CD4-positive, alpha-beta T cell treated with Interferon alpha-2 for 1 hour (primary cell): ENCODE measurements around the gene ELMO1.
A peak's percentile ranks its signal among the peaks of the same experiment; 100 is the strongest.

Experiments used
- DNase-seq, 2 donors: peaks; one replicate each; pipeline ENCODE4 v3.0.0-alpha.2; 2020 to 2022

ELMO1 gene

GRCh38 chr7:37035631-37036030 lies 413.0 kb downstream of the ELMO1 start:
- DNase-seq = no peak

- no peak for DNase-seq
Observed at GRCh38 chr7:37033141-37033540, 415.5 kb downstream of the ELMO1 start.

GRCh38 chr7:37032258-37032601 lies 416.4 kb downstream of the ELMO1 start:
- DNase-seq = no peak

GRCh38 chr7:37031571-37032257 lies 416.9 kb downstream of the ELMO1 start:
- DNase-seq = peak; percentile 1 to 29

GRCh38 chr7:37028909-37029440 lies 419.7 kb downstream of the ELMO1 start:
- DNase-seq = no peak

- DNase-seq = no peak
Observed at GRCh38 chr7:37027557-37028341, 420.9 kb downstream of the ELMO1 start.

- DNase-seq = no peak
Observed at GRCh38 chr7:37027104-37027503, 421.6 kb downstream of the ELMO1 start.

GRCh38 chr7:37018954-37019353 lies 429.7 kb downstream of the ELMO1 start:
- no peak for DNase-seq

- no peak for DNase-seq
Observed at GRCh38 chr7:37016064-37016878, 432.4 kb downstream of the ELMO1 start.

GRCh38 chr7:37015353-37016034 lies 433.2 kb downstream of the ELMO1 start:
- DNase-seq = no peak

- DNase-seq = no peak
Observed at GRCh38 chr7:37013771-37014170, 434.9 kb downstream of the ELMO1 start.

- DNase-seq = no peak
Observed at GRCh38 chr7:37011151-37011890, 437.3 kb downstream of the ELMO1 start.

GRCh38 chr7:37009125-37009675 lies 439.5 kb downstream of the ELMO1 start:
- no peak for DNase-seq

- no peak for DNase-seq
Observed at GRCh38 chr7:37007691-37008090, 441.0 kb downstream of the ELMO1 start.

GRCh38 chr7:37007268-37007667 lies 441.4 kb downstream of the ELMO1 start:
- no peak for DNase-seq

- DNase-seq = no peak
Observed at GRCh38 chr7:37006764-37007163, 441.9 kb downstream of the ELMO1 start.

- no peak for DNase-seq
Observed at GRCh38 chr7:37000511-37000910, 448.2 kb downstream of the ELMO1 start.

GRCh38 chr7:36999626-37000485 lies 448.8 kb downstream of the ELMO1 start:
- no peak for DNase-seq

- DNase-seq = no peak
Observed at GRCh38 chr7:36995776-36996175, 452.9 kb downstream of the ELMO1 start.

GRCh38 chr7:36994456-36995112 lies 454.1 kb downstream of the ELMO1 start:
- no peak for DNase-seq
